Measurements from ENCODE around the gene RAP2B. TPM values are rescaled to one million over a fixed set of nuclear protein-coding genes. Genes with fewer than 3 reads are reported as not detected.

Gene RAP2B
- total RNA-seq, 1 donor from 2014 or later = 2.7 TPM

DNA sequence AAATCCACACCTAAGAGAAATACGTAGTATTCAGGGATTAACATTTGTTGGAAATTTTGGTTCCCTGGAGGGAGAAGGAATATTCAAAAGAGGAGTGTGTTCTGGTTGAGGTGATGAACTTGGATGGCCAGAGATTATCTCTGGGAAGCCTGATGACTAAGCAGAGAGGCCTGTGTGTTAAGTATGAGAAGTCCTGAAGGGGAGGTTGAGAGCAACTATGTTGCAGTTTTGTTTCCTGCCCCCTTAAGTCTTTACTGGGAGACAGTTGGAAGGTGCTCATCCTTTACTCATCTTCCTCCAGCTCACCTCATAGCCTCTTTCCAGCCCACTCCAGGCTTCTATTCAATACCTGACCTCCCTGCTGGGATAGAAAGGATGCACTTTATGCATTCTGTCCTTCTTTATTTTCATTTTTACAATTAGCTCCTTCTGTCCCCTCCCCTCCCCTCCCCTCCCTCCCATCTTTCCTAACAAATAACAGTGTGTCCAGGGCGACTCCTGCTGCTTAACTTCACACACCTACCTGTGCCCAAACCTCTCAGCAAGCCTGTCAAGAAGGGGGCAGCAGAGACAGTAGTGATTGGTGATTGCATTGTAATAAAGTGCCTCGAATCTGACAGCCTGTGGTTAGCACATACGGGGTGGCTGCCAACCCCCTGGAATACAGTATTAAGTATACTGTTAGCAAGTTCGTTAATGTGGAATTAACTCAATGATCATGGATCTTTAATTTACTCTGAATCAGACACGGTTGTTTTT, 11.9 kb downstream of the RAP2B start:
- DNase-seq = no peak
- TF ChIP-seq, protein P1, sequence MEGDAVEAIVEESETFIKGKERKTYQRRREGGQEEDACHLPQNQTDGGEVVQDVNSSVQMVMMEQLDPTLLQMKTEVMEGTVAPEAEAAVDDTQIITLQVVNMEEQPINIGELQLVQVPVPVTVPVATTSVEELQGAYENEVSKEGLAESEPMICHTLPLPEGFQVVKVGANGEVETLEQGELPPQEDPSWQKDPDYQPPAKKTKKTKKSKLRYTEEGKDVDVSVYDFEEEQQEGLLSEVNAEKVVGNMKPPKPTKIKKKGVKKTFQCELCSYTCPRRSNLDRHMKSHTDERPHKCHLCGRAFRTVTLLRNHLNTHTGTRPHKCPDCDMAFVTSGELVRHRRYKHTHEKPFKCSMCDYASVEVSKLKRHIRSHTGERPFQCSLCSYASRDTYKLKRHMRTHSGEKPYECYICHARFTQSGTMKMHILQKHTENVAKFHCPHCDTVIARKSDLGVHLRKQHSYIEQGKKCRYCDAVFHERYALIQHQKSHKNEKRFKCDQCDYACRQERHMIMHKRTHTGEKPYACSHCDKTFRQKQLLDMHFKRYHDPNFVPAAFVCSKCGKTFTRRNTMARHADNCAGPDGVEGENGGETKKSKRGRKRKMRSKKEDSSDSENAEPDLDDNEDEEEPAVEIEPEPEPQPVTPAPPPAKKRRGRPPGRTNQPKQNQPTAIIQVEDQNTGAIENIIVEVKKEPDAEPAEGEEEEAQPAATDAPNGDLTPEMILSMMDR (IDR thresholded peaks at IDR 0.05; ENCODE audit: borderline replicate concordance) = no peak
- no peak overlapping the region for H3K27ac ChIP-seq (replicated peaks)
- H3K4me3 ChIP-seq = no peak overlapping the region
- H3K4me1 ChIP-seq = no peaks in the 10 kb centered on the region
- H3K27me3 ChIP-seq (ENCODE audit: low read depth) = no peaks in the 10 kb centered on the region
- intact Hi-C loops (cut with micrococcal nuclease) = no loop called here
- H3K36me3 ChIP-seq = no peaks in the 10 kb centered on the region
- peaks cover 7% of the 10 kb centered on the region for H3K9me3 ChIP-seq (replicated peaks)

DNA sequence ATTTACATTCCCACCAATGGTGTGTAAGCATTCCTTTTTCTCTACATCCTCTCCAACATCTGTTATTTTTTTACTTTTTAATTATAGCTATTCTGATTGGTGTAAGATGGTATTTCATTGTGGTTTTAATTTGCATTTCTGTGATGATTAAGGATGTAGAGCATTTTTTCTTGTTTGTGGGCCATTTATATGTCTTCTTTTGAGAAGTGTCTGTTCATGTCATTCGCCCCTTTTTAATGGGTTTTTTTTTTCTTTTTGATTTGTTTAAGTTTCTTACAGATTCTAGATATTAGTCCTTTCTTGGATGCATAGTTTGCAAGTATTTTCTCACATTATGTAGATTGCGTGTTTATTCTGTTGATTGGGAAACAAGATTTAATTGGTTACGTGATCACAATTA, 14.2 kb downstream of the RAP2B start:
- H3K9me3 ChIP-seq (replicated peaks) = peaks cover 7% of the 10 kb centered on the region
- TF ChIP-seq, protein P1 (IDR thresholded peaks at IDR 0.05; ENCODE audit: borderline replicate concordance) = no peak

DNA sequence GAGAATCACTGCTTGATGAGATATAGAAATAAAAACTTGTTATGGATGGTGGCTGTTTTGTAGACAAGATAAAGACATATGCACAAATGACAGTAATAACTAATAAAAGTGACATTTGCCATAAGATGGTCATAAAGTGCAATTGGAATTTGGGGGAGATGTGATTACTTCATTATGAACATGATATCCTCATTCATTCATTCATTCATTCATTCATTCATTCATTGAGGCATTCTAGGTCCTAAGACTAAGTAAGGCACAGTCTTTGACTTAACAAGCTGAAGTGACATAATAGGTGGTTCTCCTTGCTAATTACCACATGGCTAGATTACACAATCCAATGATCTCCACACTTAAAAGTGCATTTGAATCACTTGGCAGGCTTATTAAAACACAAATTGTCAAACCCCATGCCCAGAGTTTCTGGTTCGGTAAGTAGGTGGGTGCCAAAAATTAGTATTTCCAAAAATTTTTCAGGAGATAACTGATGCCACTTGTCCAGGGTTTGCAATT, 18.9 kb downstream of the RAP2B start:
- H3K27me3 ChIP-seq (ENCODE audit: low read depth) = no peaks in the 10 kb centered on the region
- no peaks in the 10 kb centered on the region for H3K4me1 ChIP-seq
- intact Hi-C loops (cut with micrococcal nuclease) = no loop called here
- no peak overlapping the region for H3K4me3 ChIP-seq
- DNase-seq = no peak
- no peak overlapping the region for H3K27ac ChIP-seq (replicated peaks)
- TF ChIP-seq, protein P1 (IDR thresholded peaks at IDR 0.05; ENCODE audit: borderline replicate concordance) = no peak
- no peaks in the 10 kb centered on the region for H3K36me3 ChIP-seq
- peaks cover 7% of the 10 kb centered on the region for H3K9me3 ChIP-seq (replicated peaks)

More for the DNA sequence above, 14.2 kb downstream of the RAP2B start:
- DNase-seq = no peak
- intact Hi-C loops (cut with micrococcal nuclease) = no loop called here
- no peaks in the 10 kb centered on the region for H3K4me1 ChIP-seq
- H3K4me3 ChIP-seq = no peak overlapping the region
- H3K27me3 ChIP-seq (ENCODE audit: low read depth) = no peaks in the 10 kb centered on the region
- no peak overlapping the region for H3K27ac ChIP-seq (replicated peaks)
- H3K36me3 ChIP-seq = no peaks in the 10 kb centered on the region

DNA sequence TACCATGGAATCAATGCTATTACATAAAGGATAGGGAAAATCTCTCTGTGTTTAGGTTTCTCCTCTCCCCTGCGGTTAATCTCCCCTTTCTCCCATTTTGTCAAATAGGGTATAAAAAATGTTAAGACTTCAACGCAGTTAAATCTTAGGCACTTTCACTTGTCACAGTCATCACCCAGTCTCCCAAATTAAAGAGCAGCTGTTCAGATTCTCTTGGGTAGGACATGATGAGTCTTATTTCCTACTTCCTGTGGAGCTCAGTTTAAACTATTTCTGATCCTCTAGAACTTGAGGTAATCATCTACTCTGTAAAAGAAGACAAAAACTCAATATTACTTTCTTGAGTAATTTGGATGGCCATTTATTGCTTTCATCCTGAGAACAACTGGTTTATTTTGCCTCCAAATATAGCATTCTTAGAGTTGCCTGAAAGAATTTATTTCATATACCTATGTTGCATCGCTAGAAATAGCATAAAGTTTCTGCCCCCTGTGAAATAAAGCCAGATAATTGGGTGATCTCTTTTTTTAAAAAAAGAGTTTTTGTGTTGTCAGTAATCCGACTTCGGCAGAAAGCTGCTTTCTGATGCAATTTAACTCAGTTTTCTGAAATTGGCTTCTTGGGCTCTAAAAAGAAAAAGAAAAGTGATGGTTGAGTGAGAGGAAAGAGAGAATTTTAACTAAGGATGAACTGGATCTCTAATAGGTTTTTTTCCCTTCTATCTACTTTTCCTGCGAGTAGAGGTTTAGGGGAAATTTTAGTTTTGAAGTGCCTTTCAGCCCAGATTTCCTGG, 20.7 kb downstream of the RAP2B start:
- no peaks in the 10 kb centered on the region for H3K9me3 ChIP-seq (replicated peaks)
- H3K27ac ChIP-seq (replicated peaks) = no peak overlapping the region
- no peaks in the 10 kb centered on the region for H3K27me3 ChIP-seq (ENCODE audit: low read depth)
- H3K4me1 ChIP-seq = no peaks in the 10 kb centered on the region
- intact Hi-C loops (cut with micrococcal nuclease) = no loop called here
- H3K36me3 ChIP-seq = no peaks in the 10 kb centered on the region
- DNase-seq = no peak
- TF ChIP-seq, protein P1 (IDR thresholded peaks at IDR 0.05; ENCODE audit: borderline replicate concordance) = no peak
- H3K4me3 ChIP-seq = no peak overlapping the region

DNA sequence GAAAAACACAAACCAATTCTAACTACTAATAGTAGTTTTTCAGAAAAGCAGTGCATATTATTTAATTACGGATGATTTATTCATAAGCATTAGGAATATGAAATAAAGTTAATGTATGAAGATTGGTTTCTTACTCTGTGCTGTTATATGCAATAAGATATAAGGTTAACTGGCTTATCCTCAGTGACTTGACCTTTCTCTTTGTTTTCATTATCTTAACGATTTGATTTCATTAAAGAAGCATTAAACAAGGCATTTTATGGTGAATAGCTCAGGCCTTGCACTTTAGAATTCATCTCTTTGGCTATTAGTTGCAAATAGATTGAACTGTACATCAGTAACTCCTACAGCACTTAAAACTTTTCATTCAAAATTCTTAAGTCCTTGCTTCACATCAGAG, 28.9 kb downstream of the RAP2B start:
- TF ChIP-seq, protein P1 (IDR thresholded peaks at IDR 0.05; ENCODE audit: borderline replicate concordance) = no peak
- intact Hi-C loops (cut with micrococcal nuclease) = no loop called here
- H3K27me3 ChIP-seq (ENCODE audit: low read depth) = no peaks in the 10 kb centered on the region
- no peak for DNase-seq
- H3K4me3 ChIP-seq = no peak overlapping the region
- no peaks in the 10 kb centered on the region for H3K9me3 ChIP-seq (replicated peaks)
- H3K4me1 ChIP-seq = no peaks in the 10 kb centered on the region
- no peaks in the 10 kb centered on the region for H3K36me3 ChIP-seq
- no peak overlapping the region for H3K27ac ChIP-seq (replicated peaks)

Data from left ventricle myocardium inferior (tissue), 1 donor.